ENCODE results near the gene TSPAN19.

GRCh38 chr12:85004204-85004603, 31.9 kb downstream of the TSPAN19 start:
- TF ChIP-seq POLR2A (IDR thresholded peaks at IDR 0.05) (no peak), CTCF (IDR thresholded peaks at IDR 0.05) (no peak)

Data from adrenal gland (tissue), 5 donors.